Measurements from ENCODE around the gene PKP3. TPM values are rescaled to one million over a fixed set of nuclear protein-coding genes. Genes with fewer than 3 reads are reported as not detected.

The PKP3 gene
- total and polyA plus RNA-seq, 2 donors (not counting 1 experiment from before 2014, with no cell fraction given) = 0.78 TPM; not detected in 1

- H3K9me3 Mint-ChIP-seq (ENCODE audit: insufficient read depth) = peaks cover 2% of the 10 kb centered on the region
- no peak overlapping the region for H3K27ac Mint-ChIP-seq
- H3K36me3 ChIP-seq (replicated peaks in 1 of 2; ENCODE audit: control extremely low read depth in 1 of 2, control insufficient read depth in 1 of 2, extremely low read depth in 1 of 2, insufficient read depth in 2 of 2, low read length in 1 of 2) = no peaks in the 10 kb centered on the region
- intact Hi-C loops (cut with micrococcal nuclease) = no loop called here
- no peaks in the 10 kb centered on the region for H4K20me1 ChIP-seq (ENCODE audit: control insufficient read depth, insufficient read depth, low read length, poor library complexity, severe bottlenecking)
- no peak overlapping the region for H2AFZ ChIP-seq (ENCODE audit: insufficient read depth, low read depth, low read length, poor library complexity, severe bottlenecking)
- no peaks in the 10 kb centered on the region for H3K79me2 ChIP-seq (ENCODE audit: control insufficient read depth, insufficient read depth, low read length)
- no peak overlapping the region for H3K4me3 Mint-ChIP-seq
- H3K4me2 ChIP-seq (replicated peaks; ENCODE audit: low read depth, low read length, poor library complexity, severe bottlenecking) = no peak overlapping the region
- peaks cover 0 to 30% (median 10%) of the 10 kb centered on the region in 3 donors for H3K9me3 ChIP-seq (ENCODE audit: control extremely low read depth in 1 of 3, control insufficient read depth in 2 of 3, insufficient read depth in 1 of 3, low read length in 2 of 3)
- ChIA-PET POLR2A (no interaction called here), CTCF (no interaction called here)
- peaks cover 3% of the 10 kb centered on the region for H3K4me1 Mint-ChIP-seq
- TF ChIP-seq EZH2 (IDR thresholded peaks at IDR 0.05; ENCODE audit: borderline replicate concordance, insufficient read depth, low read depth, low read length, poor library complexity, severe bottlenecking) = no peak
- TF ChIP-seq CTCF (IDR thresholded peaks at IDR 0.05) = no peak
- H3K4me3 ChIP-seq (ENCODE audit: control extremely low read depth in 1 of 5, extremely low read depth in 1 of 5, insufficient read depth in 1 of 5, low read depth in 2 of 5, low read length in 4 of 5) = no peak overlapping the region
- no peak for DNase-seq
- ATAC-seq (ENCODE audit: low read depth) = no peak
- no peaks in the 10 kb centered on the region for H3K27me3 Mint-ChIP-seq
- peaks cover 0 to 4% (median 0%) of the 10 kb centered on the region in 4 experiments for H3K27me3 ChIP-seq (replicated peaks in 1 of 4; ENCODE audit: control extremely low read depth in 1 of 4, control insufficient read depth in 3 of 4, insufficient read depth in 4 of 4, low read length in 3 of 4)
- H3K9ac ChIP-seq (ENCODE audit: low read length) = no peak overlapping the region
- WGBS (ENCODE audit: insufficient coverage) = 82% methylated on average over 5 of the region's 11 CpGs
- H3K27ac ChIP-seq (ENCODE audit: low read length in 2 of 2) = no peak overlapping the region
- no peaks in the 10 kb centered on the region for H3K4me1 ChIP-seq (ENCODE audit: control insufficient read depth in 2 of 2, insufficient read depth in 2 of 2, low read length in 2 of 2)
Measured at GRCh38 chr11:390175-390574, 3.8 kb upstream of the PKP3 start.

GRCh38 chr11:391117-392017, 2.6 kb upstream of the PKP3 start:
- H3K4me1 Mint-ChIP-seq = peaks cover 5% of the 10 kb centered on the region
- no peaks in the 10 kb centered on the region for H3K27me3 Mint-ChIP-seq
- peaks cover 0 to 21% (median 8%) of the 10 kb centered on the region in 3 donors for H3K9me3 ChIP-seq (ENCODE audit: control extremely low read depth in 1 of 3, control insufficient read depth in 2 of 3, insufficient read depth in 1 of 3, low read length in 2 of 3)
- DNase-seq = no peak
- H3K27ac ChIP-seq (ENCODE audit: low read length in 2 of 2) = no peak overlapping the region
- peaks cover 0 to 4% (median 0%) of the 10 kb centered on the region in 4 experiments for H3K27me3 ChIP-seq (replicated peaks in 1 of 4; ENCODE audit: control extremely low read depth in 1 of 4, control insufficient read depth in 3 of 4, insufficient read depth in 4 of 4, low read length in 3 of 4)
- intact Hi-C loops (cut with micrococcal nuclease) = no loop called here
- 81% methylated on average over 38 of the region's 38 CpGs for WGBS (ENCODE audit: insufficient coverage)
- no peaks in the 10 kb centered on the region for H4K20me1 ChIP-seq (ENCODE audit: control insufficient read depth, insufficient read depth, low read length, poor library complexity, severe bottlenecking)
- peaks cover 2% of the 10 kb centered on the region for H3K9me3 Mint-ChIP-seq (ENCODE audit: insufficient read depth)
- peaks cover 1 to 2% of the 10 kb centered on the region in 2 donors for H3K4me1 ChIP-seq (ENCODE audit: control insufficient read depth in 2 of 2, insufficient read depth in 2 of 2, low read length in 2 of 2)
- H3K4me2 ChIP-seq (replicated peaks; ENCODE audit: low read depth, low read length, poor library complexity, severe bottlenecking) = no peak overlapping the region
- no peaks in the 10 kb centered on the region for H3K79me2 ChIP-seq (ENCODE audit: control insufficient read depth, insufficient read depth, low read length)
- no peak overlapping the region for H3K4me3 Mint-ChIP-seq
- H2AFZ ChIP-seq (ENCODE audit: insufficient read depth, low read depth, low read length, poor library complexity, severe bottlenecking) = no peak overlapping the region
- CTCF ChIA-PET = no interaction called here
- POLR2A ChIA-PET = no interaction called here
- no peak overlapping the region for H3K4me3 ChIP-seq (ENCODE audit: control extremely low read depth in 1 of 5, extremely low read depth in 1 of 5, insufficient read depth in 1 of 5, low read depth in 2 of 5, low read length in 4 of 5)
- no peak for ATAC-seq (ENCODE audit: low read depth)
- TF ChIP-seq EZH2 (IDR thresholded peaks at IDR 0.05; ENCODE audit: borderline replicate concordance, insufficient read depth, low read depth, low read length, poor library complexity, severe bottlenecking) (no peak), CTCF (IDR thresholded peaks at IDR 0.05) (no peak)
- H3K9ac ChIP-seq (ENCODE audit: low read length) = no peak overlapping the region
- no peak overlapping the region for H3K27ac Mint-ChIP-seq
- H3K36me3 ChIP-seq (replicated peaks in 1 of 2; ENCODE audit: control extremely low read depth in 1 of 2, control insufficient read depth in 1 of 2, extremely low read depth in 1 of 2, insufficient read depth in 2 of 2, low read length in 1 of 2) = no peaks in the 10 kb centered on the region
